IPS-NIHi11 (cell line): Measurements from ENCODE around the gene STPG1.
"Not testable (repeated sequence)": the region's sequence is repeated elsewhere in the genome, so short reads cannot be mapped to it uniquely, and the experiment has no call there.

Source experiments
- DNase-seq: peaks from one replicate; pipeline ENCODE4 v3.0.0; 2012; ENCODE audit warnings: mixed read lengths, low spot score

The STPG1 gene

GRCh38 chr1:24413350-24414163, at the start of gene STPG1:
STPG1 (minus strand) TSS chr1:24413782; CDS start chr1:24401388, 12,394 bp downstream.
- DNase-seq, result peak; percentile 97

- not testable (repeated sequence) for DNase-seq
Observed at GRCh38 chr1:24462128-24462527, 48.5 kb upstream of the STPG1 start.

DNA sequence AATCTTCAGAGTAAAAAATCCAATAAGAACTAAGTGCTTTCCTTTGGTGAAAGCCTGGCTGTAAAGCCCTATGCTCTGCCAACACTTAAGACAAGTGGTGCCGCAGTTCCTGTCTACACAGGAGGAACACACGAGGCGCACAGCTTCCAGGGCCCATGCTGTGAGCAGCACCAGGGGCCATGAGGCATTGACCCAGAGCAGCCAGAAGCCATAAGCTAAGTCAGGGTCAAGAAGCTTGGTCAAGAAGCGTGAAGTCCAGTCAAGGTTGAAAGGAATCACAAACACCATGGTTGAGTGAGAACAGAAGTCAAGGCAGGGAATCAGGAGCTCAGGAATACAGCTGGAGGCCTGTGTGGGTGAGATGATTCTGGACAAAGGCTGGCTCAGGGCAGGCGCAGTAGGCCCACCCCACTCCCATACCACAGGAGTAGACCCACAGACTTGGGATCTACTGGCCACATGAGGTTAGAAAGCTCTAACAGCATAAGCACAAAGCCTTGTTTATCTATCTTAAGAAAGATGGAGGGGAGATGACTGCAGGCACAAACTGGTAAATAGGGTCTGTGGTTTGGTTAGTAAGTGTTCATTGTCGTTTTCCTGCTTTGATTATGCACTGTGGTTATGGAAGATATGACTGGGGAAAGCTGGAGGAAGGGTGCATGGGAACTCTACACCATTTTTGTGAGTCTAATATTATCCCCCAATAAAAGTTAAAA, 46.1 kb upstream of the STPG1 start:
- DNase-seq, result no peak

- DNase-seq, result no peak
Observed at GRCh38 chr1:24457866-24458265, 44.3 kb upstream of the STPG1 start.

GRCh38 chr1:24455272-24455671, 41.7 kb upstream of the STPG1 start:
- DNase-seq, result no peak

GRCh38 chr1:24454673-24455072, 41.1 kb upstream of the STPG1 start:
- no peak for DNase-seq

DNA sequence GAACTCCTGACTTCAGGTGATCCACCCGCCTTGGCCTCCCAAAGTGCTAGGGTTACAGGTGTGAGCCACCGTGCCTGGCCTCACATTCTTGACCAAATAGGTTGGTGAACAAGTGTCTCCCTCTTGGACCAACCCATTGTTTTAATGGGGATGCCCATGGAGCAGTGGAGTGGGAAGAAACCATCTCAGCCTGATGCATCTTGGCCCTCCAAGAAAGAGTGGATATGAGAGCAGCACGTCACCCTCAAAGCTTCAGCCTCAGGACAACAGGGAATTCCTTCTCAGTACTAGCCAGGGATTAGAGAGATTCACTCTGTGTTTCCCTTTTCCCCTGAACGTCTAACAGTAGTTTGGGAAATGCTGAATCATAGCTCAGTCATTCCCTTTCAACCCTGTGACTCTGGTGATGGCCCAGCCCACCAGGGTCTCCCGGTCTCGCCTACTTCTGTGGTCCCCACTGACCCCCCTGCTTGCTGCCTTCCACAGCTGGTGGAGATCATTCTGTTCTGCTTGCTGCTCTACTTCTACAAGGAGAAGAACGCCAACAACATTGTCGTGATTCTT, 39.4 kb upstream of the STPG1 start:
- DNase-seq, result no peak

GRCh38 chr1:24451746-24452145, 38.2 kb upstream of the STPG1 start:
- no peak for DNase-seq

DNA sequence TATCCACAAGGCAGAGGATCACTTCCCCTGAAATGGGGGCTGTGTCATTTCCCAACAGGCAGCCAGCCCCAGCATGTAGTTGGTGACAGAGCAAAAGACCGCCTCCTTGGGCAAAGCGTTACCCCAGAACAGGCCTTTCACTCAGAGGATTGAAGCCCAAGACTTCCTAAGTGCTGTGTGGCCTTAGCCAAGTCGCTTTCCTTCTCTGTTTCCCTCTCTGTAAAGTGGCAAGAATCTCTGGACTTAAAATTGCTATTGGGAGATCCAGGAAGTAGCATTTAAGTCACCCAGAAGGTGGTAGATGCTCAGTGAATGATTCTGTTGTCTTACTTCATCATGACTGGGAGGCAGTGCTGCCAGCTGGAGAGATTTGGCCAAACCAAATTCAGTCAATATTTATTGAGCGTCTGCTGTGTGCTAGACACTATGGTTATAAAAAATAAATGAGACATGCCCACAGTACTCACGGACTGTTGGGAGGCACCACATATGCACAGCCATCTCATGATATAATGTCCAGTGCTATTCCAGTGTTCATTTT, 37.3 kb upstream of the STPG1 start:
- no peak for DNase-seq

DNA sequence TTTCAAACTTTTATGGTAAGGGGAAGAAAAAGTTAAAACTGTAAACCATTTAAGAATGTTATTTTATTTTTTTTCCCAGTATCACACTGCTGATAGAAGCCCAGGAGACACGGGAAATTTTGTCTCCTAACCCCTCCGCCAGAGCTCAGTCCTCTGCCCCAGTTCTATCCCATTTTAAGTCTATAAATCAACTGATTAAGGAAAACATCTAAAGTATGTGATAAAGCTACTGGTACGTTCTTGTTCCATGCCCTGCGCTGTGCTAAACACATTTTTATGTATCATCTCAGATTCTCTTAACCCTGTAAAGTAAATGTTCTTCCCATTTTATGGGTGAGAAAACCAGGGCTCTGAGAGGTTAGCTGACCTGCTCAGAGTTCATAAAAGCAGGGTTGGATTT, 36.7 kb upstream of the STPG1 start:
- DNase-seq, result no peak

DNA sequence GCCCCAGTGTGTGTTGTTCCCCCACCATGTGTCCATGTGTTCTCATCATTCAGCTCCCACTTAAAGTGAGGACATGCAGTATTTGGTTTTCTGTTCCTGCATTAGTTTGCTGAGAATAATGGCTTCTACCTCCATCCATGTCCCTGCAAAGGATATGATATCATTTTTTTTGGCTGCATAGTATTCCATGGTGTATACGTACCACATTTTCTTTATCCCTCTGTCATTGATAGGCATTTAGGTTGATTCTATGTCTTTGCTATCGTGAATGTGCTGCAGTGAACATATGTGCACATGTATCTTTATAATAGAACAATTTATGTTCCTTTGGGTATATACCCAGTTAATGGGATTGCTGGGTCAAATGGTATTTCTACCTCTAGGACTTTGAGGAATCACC, 32.9 kb upstream of the STPG1 start:
- not testable (repeated sequence) for DNase-seq

- peak; percentile 29 for DNase-seq
Observed at GRCh38 chr1:24443241-24443656, 29.7 kb upstream of the STPG1 start.

DNA sequence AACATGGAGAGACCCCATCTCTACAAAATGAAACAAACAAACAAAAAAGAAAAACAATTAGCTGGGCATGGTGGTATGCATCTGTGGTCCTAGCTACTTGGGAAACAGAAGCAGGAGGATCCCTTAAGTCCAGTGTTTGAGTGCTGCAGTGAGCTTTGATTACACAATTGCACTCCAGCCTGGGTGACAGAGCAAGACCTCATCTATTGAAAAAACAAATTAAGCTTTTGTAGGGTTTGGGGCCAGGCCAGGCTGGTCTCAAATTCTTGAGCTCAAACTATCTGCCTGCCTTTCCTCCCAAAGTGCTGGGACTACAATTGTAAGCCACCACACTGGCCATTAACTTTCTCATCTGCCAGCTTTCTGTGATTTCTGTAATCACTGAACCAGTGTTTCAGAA, 29.2 kb upstream of the STPG1 start:
- DNase-seq, result no peak

DNA sequence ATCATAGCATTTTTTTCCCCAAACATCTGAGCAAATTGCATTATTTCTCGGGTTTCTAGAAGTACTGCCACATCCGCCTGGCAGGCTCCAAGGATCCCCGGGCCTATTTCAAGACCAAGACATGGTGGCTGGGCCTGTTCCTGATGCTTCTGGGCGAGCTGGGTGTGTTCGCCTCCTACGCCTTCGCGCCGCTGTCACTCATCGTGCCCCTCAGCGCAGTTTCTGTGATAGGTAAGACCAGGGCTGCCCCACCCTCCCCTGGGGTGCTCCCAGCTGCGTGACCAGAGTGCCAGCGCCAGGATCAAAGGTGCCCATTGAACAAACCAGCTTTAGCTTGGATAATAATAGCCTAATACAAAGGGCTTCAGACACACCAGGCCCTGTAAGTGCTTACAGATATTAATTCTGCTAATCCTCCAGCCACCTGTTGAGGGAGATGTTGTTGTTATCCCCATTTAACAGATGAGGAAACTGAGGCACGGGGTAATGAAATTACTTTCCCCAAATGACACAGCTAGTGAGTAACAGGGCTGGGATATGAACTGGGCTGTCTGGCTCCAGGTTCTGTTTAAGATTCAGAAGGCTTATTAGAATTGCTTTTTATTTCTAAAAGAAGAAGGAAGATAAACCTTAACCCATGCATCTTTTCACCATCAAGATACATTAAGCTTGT, 28.6 kb upstream of the STPG1 start:
- no peak for DNase-seq

DNA sequence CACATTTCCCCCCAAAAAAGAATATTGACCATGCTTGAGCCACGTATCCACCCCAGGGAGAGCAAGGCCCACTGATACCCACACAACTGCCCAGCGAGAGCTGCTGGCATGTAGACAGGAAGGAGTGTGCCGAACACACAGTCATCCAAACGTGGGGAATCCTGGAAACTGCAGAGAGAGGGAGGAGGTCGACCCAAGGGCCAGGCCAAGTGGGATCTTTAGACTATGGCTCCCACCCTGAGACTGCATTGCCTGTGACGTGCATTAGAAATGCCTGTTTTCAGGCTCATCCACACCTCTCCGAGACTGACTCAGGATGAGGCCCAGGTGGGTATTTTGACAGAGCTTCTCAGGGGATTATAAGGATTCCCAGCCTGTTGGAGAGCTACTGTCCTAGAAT, 27.9 kb upstream of the STPG1 start:
- no peak for DNase-seq

GRCh38 chr1:24440436-24440835, 26.9 kb upstream of the STPG1 start:
- DNase-seq, result no peak

DNA sequence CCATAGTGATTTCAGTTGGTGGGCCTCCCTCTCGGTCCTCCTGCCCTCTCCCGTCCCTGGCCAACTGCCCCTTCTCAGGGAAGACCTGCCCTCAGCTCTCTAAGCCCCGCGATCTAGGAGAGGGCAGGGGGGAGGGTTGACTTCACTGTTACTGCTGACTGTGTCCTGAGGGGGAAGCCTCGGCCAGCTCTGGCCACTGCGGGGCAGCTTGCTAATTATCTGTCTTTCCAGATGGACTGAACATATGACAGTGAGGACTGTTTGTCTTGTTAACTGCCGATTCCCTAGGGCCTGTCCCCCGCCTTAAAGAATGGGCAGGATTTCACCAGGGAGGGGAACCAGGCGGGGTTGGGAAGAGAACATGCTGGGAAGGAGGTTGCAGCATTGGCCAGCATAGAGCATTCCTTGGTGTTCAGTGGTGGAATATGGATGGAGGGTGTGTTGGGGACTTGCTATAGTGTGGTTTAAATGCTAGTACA, 24.9 kb upstream of the STPG1 start:
- peak; percentile 23 for DNase-seq

- DNase-seq, result no peak
Observed at GRCh38 chr1:24437631-24438396, 24.2 kb upstream of the STPG1 start.

DNA sequence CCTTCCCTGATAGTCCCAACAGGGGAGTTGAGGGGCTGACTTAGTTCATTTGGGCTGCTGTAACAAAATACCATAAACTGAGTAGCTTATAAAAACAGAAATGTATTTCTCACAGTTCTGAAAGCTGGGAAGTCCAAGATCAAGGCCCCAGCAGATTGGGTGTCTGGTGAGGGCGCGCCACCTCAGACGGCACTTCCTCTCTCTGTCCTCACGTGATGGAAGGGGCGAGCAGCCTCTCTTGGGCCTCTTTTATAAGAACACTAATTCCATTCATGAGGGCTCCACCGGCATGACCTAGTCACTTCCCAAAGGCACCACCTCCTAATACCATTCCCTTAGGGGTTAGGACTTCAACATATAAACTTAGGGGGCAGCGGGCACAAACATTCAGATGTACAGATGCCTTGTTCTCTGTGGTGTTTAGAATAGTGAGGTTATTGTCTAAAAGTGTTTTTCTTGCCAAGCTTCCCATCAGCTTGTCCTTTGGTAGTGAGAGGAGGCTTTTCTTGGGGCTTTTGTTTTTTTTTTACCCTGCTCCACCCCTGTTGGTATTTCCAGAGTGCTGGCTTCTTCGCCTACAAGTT, 22.3 kb upstream of the STPG1 start:
- no peak for DNase-seq

DNA sequence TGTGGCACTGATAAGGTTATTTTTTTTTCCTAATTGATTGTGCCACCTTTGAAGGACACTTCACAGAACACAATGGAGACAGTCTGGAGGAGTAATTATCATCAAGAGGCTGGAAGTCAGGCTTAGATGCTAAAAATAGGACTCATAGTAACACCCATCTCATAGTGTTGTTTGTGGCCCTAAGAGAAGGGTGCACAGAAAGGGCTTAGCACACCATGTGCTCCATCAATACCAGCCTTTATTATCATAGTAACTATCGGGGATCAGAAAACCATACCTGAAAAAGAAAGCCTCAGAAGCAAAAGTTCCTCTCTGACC, 13.9 kb upstream of the STPG1 start:
- DNase-seq, result no peak
